Retinal pigment epithelial cell (primary cell): ENCODE data around the gene GFOD1.

Experiments
- DNase-seq: peaks from one replicate; pipeline ENCODE4 v3.0.0-alpha.2; 2010; ENCODE audit warnings: low read depth
- H3K4me3 ChIP-seq: 2 replicates; pipeline ENCODE4 v1.5.1; 2011; ENCODE audit warnings: mild to moderate bottlenecking, low read length, control low read depth, moderate library complexity
- TF ChIP-seq, protein P1 (sequence below): conservative IDR thresholded peaks from 2 replicates; pipeline ENCODE4 v1.5.1; 2011; ENCODE audit warnings: low read depth, low read length, control low read depth, inconsistent platforms

The GFOD1 gene

GRCh38 chr6:13485303-13485702 lies 2.1 kb downstream of the GFOD1 start:
- TF ChIP-seq, protein P1, sequence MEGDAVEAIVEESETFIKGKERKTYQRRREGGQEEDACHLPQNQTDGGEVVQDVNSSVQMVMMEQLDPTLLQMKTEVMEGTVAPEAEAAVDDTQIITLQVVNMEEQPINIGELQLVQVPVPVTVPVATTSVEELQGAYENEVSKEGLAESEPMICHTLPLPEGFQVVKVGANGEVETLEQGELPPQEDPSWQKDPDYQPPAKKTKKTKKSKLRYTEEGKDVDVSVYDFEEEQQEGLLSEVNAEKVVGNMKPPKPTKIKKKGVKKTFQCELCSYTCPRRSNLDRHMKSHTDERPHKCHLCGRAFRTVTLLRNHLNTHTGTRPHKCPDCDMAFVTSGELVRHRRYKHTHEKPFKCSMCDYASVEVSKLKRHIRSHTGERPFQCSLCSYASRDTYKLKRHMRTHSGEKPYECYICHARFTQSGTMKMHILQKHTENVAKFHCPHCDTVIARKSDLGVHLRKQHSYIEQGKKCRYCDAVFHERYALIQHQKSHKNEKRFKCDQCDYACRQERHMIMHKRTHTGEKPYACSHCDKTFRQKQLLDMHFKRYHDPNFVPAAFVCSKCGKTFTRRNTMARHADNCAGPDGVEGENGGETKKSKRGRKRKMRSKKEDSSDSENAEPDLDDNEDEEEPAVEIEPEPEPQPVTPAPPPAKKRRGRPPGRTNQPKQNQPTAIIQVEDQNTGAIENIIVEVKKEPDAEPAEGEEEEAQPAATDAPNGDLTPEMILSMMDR, result no peak
- peak overlapping the region; percentile 75 for H3K4me3 ChIP-seq
- no peak for DNase-seq

GRCh38 chr6:13484827-13485226 lies 2.6 kb downstream of the GFOD1 start:
- TF ChIP-seq, protein P1, result no peak
- DNase-seq, result no peak
- peak overlapping the region; percentile 75 for H3K4me3 ChIP-seq

- TF ChIP-seq, protein P1, result no peak
- DNase-seq, result no peak
- H3K4me3 ChIP-seq, result no peak overlapping the region
Observed at GRCh38 chr6:13484138-13484708, 3.2 kb downstream of the GFOD1 start.

GRCh38 chr6:13480631-13481501 lies 6.5 kb downstream of the GFOD1 start:
- no peak overlapping the region for H3K4me3 ChIP-seq
- DNase-seq, result no peak
- TF ChIP-seq, protein P1, result no peak

- DNase-seq, result no peak
- no peak overlapping the region for H3K4me3 ChIP-seq
- TF ChIP-seq, protein P1, result no peak
Observed at GRCh38 chr6:13479971-13480434, 7.4 kb downstream of the GFOD1 start.

- no peak overlapping the region for H3K4me3 ChIP-seq
- TF ChIP-seq, protein P1, result no peak
- no peak for DNase-seq
Observed at GRCh38 chr6:13479206-13479800, 8.1 kb downstream of the GFOD1 start.
